ENCODE measurements around the gene PDE4B.

Gene PDE4B

DNA sequence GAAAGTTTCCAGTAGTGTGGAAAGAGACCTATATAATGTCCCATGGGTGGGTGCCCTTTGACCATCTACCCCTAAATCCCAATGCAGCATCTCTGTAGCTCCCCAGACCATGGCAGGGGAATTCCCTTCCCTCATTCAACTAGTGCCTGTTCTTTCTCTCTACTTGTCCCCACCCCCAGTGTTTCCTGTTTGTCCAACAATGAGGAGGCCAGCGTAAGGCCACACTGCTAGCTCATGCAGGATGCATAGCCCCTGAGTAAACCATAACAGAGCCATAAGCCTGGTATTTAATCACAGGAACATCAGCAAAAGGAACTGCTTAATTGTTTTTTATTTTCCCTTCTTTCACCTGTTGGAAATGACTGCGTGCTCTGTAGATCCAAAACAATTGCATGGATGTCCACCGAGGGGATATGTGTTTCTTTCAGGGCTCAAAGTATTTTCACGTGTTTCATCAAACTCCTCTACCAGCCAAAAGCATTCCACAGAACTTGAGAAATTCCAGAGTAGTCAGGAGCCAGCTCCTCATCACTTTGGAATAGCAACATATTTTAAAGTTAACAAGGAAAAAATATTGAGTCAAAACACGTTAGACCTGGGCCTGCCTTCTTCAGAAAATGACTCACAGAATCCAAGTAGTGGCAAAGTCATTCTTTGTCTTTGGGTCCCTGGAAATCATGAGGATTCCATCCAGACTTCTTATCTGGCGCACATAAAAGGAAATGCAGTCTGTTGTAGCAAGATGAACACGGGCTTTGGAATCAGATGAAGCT, 578.7 kb downstream of the PDE4B start:
- DNase-seq (ENCODE audit: low read depth) = peak; percentile 82
- TF ChIP-seq, protein P1, sequence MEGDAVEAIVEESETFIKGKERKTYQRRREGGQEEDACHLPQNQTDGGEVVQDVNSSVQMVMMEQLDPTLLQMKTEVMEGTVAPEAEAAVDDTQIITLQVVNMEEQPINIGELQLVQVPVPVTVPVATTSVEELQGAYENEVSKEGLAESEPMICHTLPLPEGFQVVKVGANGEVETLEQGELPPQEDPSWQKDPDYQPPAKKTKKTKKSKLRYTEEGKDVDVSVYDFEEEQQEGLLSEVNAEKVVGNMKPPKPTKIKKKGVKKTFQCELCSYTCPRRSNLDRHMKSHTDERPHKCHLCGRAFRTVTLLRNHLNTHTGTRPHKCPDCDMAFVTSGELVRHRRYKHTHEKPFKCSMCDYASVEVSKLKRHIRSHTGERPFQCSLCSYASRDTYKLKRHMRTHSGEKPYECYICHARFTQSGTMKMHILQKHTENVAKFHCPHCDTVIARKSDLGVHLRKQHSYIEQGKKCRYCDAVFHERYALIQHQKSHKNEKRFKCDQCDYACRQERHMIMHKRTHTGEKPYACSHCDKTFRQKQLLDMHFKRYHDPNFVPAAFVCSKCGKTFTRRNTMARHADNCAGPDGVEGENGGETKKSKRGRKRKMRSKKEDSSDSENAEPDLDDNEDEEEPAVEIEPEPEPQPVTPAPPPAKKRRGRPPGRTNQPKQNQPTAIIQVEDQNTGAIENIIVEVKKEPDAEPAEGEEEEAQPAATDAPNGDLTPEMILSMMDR (conservative IDR thresholded peaks at IDR 0.05; ENCODE audit: low read length) = 0 out of 2 replicates have a peak, but pooled peaks have one; percentile 1
- H3K4me3 ChIP-seq (ENCODE audit: low read length) = no peak overlapping the region

DNA sequence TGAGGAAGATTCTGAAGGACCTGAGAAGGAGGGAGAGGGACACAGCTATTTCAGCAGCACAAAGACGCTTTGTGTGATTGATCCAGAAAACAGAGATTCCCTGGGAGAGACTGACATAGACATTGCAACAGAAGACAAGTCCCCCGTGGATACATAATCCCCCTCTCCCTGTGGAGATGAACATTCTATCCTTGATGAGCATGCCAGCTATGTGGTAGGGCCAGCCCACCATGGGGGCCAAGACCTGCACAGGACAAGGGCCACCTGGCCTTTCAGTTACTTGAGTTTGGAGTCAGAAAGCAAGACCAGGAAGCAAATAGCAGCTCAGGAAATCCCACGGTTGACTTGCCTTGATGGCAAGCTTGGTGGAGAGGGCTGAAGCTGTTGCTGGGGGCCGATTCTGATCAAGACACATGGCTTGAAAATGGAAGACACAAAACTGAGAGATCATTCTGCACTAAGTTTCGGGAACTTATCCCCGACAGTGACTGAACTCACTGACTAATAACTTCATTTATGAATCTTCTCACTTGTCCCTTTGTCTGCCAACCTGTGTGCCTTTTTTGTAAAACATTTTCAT, 579.9 kb downstream of the PDE4B start:
- DNase-seq (ENCODE audit: low read depth) = no peak
- TF ChIP-seq, protein P1 (conservative IDR thresholded peaks at IDR 0.05; ENCODE audit: low read length) = no peak
- H3K4me3 ChIP-seq (ENCODE audit: low read length) = no peak overlapping the region

DNA sequence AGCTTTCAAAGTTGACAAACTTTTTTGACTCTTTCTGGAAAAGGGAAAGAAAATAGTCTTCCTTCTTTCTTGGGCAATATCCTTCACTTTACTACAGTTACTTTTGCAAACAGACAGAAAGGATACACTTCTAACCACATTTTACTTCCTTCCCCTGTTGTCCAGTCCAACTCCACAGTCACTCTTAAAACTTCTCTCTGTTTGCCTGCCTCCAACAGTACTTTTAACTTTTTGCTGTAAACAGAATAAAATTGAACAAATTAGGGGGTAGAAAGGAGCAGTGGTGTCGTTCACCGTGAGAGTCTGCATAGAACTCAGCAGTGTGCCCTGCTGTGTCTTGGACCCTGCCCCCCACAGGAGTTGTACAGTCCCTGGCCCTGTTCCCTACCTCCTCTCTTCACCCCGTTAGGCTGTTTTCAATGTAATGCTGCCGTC, 580.5 kb downstream of the PDE4B start:
- no peak for DNase-seq (ENCODE audit: low read depth)
- TF ChIP-seq, protein P1 (conservative IDR thresholded peaks at IDR 0.05; ENCODE audit: low read length) = no peak
- no peak overlapping the region for H3K4me3 ChIP-seq (ENCODE audit: low read length)

DNA sequence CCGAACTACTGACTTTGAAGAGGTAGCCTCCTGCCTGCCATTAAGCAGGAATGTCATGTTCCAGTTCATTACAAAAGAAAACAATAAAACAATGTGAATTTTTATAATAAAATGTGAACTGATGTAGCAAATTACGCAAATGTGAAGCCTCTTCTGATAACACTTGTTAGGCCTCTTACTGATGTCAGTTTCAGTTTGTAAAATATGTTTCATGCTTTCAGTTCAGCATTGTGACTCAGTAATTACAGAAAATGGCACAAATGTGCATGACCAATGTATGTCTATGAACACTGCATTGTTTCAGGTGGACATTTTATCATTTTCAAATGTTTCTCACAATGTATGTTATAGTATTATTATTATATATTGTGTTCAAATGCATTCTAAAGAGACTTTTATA, 581.5 kb downstream of the PDE4B start:
- TF ChIP-seq, protein P1 (conservative IDR thresholded peaks at IDR 0.05; ENCODE audit: low read length) = no peak
- no peak overlapping the region for H3K4me3 ChIP-seq (ENCODE audit: low read length)
- DNase-seq (ENCODE audit: low read depth) = no peak

DNA sequence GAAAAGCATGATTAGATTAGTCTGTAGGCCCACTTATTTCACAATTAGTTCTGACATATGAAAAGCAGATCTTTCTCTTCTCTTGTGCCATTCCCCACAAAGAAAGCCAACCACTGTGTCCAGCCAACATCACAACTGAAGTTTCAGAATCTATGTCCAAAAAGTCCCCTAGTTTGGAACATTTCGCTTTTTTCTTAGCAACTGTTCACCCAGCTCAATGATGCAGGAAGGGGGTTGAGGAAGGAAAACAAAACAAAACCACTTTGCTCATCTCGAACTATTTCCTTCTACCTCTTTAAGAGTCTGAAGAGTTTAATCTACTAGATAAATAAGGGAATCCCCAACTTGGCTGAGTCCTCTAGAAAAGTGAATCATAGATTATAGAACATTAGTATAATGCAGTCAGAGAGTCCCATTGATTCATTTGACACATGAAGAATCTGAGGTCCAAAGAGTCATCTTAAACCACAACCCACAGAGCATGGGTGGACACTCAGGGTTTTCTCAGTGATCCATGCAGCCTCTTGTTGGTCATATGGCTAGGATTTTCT, 581.9 kb downstream of the PDE4B start:
- no peak overlapping the region for H3K4me3 ChIP-seq (ENCODE audit: low read length)
- peak; percentile 81 for DNase-seq (ENCODE audit: low read depth)
- TF ChIP-seq, protein P1 (conservative IDR thresholded peaks at IDR 0.05; ENCODE audit: low read length) = no peak

DNA sequence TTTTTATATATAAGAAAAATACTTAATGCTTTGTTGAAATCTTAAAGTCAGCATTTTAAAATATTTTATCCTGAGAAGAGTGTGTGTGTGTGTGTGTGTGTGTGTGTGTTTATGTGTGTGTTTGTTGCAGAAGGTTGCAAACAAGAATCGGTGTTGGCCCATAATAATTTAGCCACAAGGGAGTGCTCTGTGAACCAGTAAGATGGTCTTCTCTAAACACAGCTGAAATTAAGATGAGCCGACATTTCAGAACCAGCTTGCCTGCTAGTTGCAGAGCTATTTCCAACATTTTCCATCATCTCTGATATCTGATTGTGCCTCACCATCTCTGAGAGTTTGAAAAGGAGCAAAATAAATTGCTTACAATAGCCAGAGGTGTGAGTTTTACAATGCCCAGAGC, 582.4 kb downstream of the PDE4B start:
- no peak overlapping the region for H3K4me3 ChIP-seq (ENCODE audit: low read length)
- TF ChIP-seq, protein P1 (conservative IDR thresholded peaks at IDR 0.05; ENCODE audit: low read length) = no peak
- DNase-seq (ENCODE audit: low read depth) = no peak
